Right lobe of liver (tissue), 6 donors: ENCODE data around the gene MSX2. TPM values are rescaled to one million over a fixed set of nuclear protein-coding genes. Genes with fewer than 3 reads are reported as not detected.

ENCODE experiments used
- ATAC-seq, 4 donors: fragments of 200-7000 bp; cut with Tn5 transposase; one replicate each; pipeline ENCODE4 v1.9.1; 2020; ENCODE audit warnings: mild to moderate bottlenecking in 4 of 4, moderate library complexity in 4 of 4
- DNase-seq, 3 donors: peaks; one replicate each; pipeline ENCODE4 v3.0.0-alpha.2; 2020
- H3K27ac ChIP-seq, 3 donors: fragments of 200-600 bp; one replicate each; pipeline ENCODE4 v1.8.0; 2022
- H3K27me3 ChIP-seq, 2 donors: fragments of 200-600 bp; one replicate each; pipeline ENCODE4 v1.8.0; 2022
- H3K36me3 ChIP-seq, 4 donors: fragments of 200-600 bp; sonication (generic) in 1 of 4; one replicate each; pipeline versions ENCODE4 v1.5.1 to v1.8.0; 2017 to 2022; ENCODE audit warnings: control low read depth in 1 of 4
- H3K4me1 ChIP-seq, 4 donors: fragments of 200-600 bp; sonication (generic) in 1 of 4; one replicate each; pipeline versions ENCODE4 v1.5.1 to v1.8.0; 2017 to 2022; ENCODE audit warnings: control low read depth in 1 of 4
- H3K4me3 ChIP-seq, 3 donors: fragments of 200-600 bp; one replicate each; pipeline ENCODE4 v1.8.0; 2022
- H3K9me3 ChIP-seq, 4 donors: fragments of 200-600 bp; sonication (generic) in 1 of 4; one replicate each; pipeline versions ENCODE4 v1.5.1 to v1.8.0; 2017 to 2022; ENCODE audit warnings: control low read depth in 1 of 4
- POLR2A ChIP-seq: fragments of 450-650 bp; IDR thresholded peaks from one replicate; pipeline ENCODE4 v1.6.1; 2017; ENCODE audit warnings: antibody characterized with exemption, mild to moderate bottlenecking
- WGBS: methylation state at CpG from one replicate; pipeline ENCODE4 v1.1.6; 2018; ENCODE audit warnings: low coverage, low lambda C conversion rate; ENCODE audit not compliant: insufficient coverage; ENCODE audit errors: missing lambda C conversion rate; 5-methylcytosine and 5-hydroxymethylcytosine counted together
- intact Hi-C, 2 donors: fragments of 100-400 bp; cut with DNase I; formaldehyde crosslinking; loops; one replicate each; pipeline versions ENCODE4 v1.11.2 to v1.14.1; 2022
- long read RNA-seq: library from polyadenylated mRNA; unstranded; transcript quantifications from one replicate; pipeline ENCODE4 v2.0.0, GENCODE V29; 2019
- total RNA-seq, 6 experiments: library from RNA; depleted of rRNA in 2 of 6; stranded (reverse); fragments of >200 nt in 2 of 6; fragmentation: NEBNext Ultra II Directional in 3 of 6; extraction: Animal tissue kit (Norgen Biotek cat#: 25700) in 3 of 6; gene quantifications; one replicate each; pipeline versions ENCODE4 v1.1.0 to v1.2.4, GENCODE V29; 2016 to 2023
- TF ChIP-seq, protein P1 (sequence below), 4 donors: fragments of 200-600 bp in 3 of 4; fragments of 450-650 bp in 1 of 4; IDR thresholded peaks; one replicate each; pipeline versions ENCODE4 v1.5.1 to v1.8.0; 2016 to 2022; ENCODE audit warnings: antibody characterized with exemption in 4 of 4, mild to moderate bottlenecking in 2 of 4
- donor health status: DM: no; HTN: yes; CAD: no.
- donor health status: DM: no; HTN: no; CAD: no.
- donor health status: DM: no; HTN: no; CAD: no.
- donor health status: DM: no; HTN: yes; CAD: no.
- donor health status: DM: no; HTN: yes; CAD: no.

The MSX2 gene
- total RNA-seq = not detected
- long read RNA-seq = 0 reads

- intact Hi-C loops = no loop called here
- Histone ChIP-seq H3K9me3 (no peaks in the 10 kb centered on the region), H3K4me1 (peaks cover 0 to 6% (median 0%) of the 10 kb centered on the region in 4 donors), H3K27ac (no peak within 1 kb of the TSS), H3K4me3 (peak within 1 kb of the TSS; percentile 21 to 33 (median 32)), H3K27me3 (peaks cover 0 to 26% of the 10 kb centered on the region in 2 donors), H3K36me3 (no peaks in the 10 kb centered on the region)
- 24% methylated on average over 21 of the region's 87 CpGs for WGBS
- TF ChIP-seq POLR2A = no peak
- TF ChIP-seq, protein P1, sequence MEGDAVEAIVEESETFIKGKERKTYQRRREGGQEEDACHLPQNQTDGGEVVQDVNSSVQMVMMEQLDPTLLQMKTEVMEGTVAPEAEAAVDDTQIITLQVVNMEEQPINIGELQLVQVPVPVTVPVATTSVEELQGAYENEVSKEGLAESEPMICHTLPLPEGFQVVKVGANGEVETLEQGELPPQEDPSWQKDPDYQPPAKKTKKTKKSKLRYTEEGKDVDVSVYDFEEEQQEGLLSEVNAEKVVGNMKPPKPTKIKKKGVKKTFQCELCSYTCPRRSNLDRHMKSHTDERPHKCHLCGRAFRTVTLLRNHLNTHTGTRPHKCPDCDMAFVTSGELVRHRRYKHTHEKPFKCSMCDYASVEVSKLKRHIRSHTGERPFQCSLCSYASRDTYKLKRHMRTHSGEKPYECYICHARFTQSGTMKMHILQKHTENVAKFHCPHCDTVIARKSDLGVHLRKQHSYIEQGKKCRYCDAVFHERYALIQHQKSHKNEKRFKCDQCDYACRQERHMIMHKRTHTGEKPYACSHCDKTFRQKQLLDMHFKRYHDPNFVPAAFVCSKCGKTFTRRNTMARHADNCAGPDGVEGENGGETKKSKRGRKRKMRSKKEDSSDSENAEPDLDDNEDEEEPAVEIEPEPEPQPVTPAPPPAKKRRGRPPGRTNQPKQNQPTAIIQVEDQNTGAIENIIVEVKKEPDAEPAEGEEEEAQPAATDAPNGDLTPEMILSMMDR (IDR thresholded peaks at IDR 0.05) = no peak
- peak; percentile 52 to 69 (median 68) for DNase-seq
- peak; percentile 81 to 96 (median 88) for ATAC-seq
Measured at GRCh38 chr5:174724484-174725260, at the start of gene MSX2. Gene MSX2 (plus strand): TSS chr5:174724582. CDS start chr5:174724660, 78 bp downstream.

DNA sequence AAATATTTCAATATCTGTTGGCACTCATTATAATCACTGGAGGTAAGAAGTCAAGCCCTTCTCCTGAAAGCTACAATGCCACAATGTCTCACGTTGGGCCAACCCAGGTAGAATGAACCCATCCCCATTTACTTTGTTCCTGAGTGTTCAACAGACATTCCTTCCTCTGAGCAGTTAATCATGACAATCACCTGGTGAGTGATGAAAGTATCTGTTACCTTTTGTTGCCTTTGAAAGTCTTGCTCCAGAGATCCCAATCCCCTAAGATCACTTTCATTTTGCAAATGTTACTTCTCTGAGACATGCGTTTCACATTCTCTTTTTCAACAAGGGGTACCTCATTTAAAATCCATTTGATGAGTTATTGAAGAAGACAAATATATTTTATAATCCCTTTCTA is 49.3 kb upstream of the MSX2 start:
- ATAC-seq = no peak
- Histone ChIP-seq H3K27me3 (no peaks in the 10 kb centered on the region), H3K4me1 (no peaks in the 10 kb centered on the region), H3K36me3 (no peaks in the 10 kb centered on the region), H3K9me3 (no peaks in the 10 kb centered on the region), H3K4me3 (no peak overlapping the region), H3K27ac (no peak overlapping the region)
- TF ChIP-seq, protein P1 (IDR thresholded peaks at IDR 0.05) = no peak
- TF ChIP-seq POLR2A = no peak
- no peak for DNase-seq
- intact Hi-C loops = no loop called here
- 43% methylated on average over 2 of the region's 2 CpGs for WGBS

- no peak overlapping the region for H3K4me3 ChIP-seq
- no peaks in the 10 kb centered on the region for H3K4me1 ChIP-seq
- TF ChIP-seq POLR2A = no peak
- ATAC-seq (no peak), DNase-seq (no peak)
- no peak overlapping the region for H3K27ac ChIP-seq
- intact Hi-C loops = no loop called here
- no peaks in the 10 kb centered on the region for H3K9me3 ChIP-seq
- 45% methylated on average over 5 of the region's 5 CpGs for WGBS
- H3K36me3 ChIP-seq = no peaks in the 10 kb centered on the region
- no peaks in the 10 kb centered on the region for H3K27me3 ChIP-seq
Measured at GRCh38 chr5:174675916-174676315, 48.5 kb upstream of the MSX2 start.

- intact Hi-C loops = no loop called here
- H3K4me1 ChIP-seq = no peaks in the 10 kb centered on the region
- TF ChIP-seq, protein P1 (IDR thresholded peaks at IDR 0.05) = no peak
- no peak for TF ChIP-seq POLR2A
Measured at GRCh38 chr5:174678107-174678506, 46.3 kb upstream of the MSX2 start.

GRCh38 chr5:174680901-174681565 is 43.3 kb upstream of the MSX2 start:
- TF ChIP-seq POLR2A = no peak
- TF ChIP-seq, protein P1 (IDR thresholded peaks at IDR 0.05) = no peak
- no peak overlapping the region for H3K4me3 ChIP-seq
- DNase-seq (no peak), ATAC-seq (no peak)
- H3K4me1 ChIP-seq = no peaks in the 10 kb centered on the region
- WGBS = 52% methylated on average over 7 of the region's 7 CpGs
- H3K27me3 ChIP-seq = no peaks in the 10 kb centered on the region
- no peaks in the 10 kb centered on the region for H3K9me3 ChIP-seq
- intact Hi-C loops = no loop called here
- no peak overlapping the region for H3K27ac ChIP-seq
- H3K36me3 ChIP-seq = no peaks in the 10 kb centered on the region

More at GRCh38 chr5:174678107-174678506, 46.3 kb upstream of the MSX2 start:
- no peaks in the 10 kb centered on the region for H3K9me3 ChIP-seq
- no peak overlapping the region for H3K27ac ChIP-seq
- H3K27me3 ChIP-seq = no peaks in the 10 kb centered on the region
- no peak for DNase-seq
- ATAC-seq = no peak
- no peak overlapping the region for H3K4me3 ChIP-seq
- no peaks in the 10 kb centered on the region for H3K36me3 ChIP-seq
